ENCODE data around the gene PARD3.

DNA sequence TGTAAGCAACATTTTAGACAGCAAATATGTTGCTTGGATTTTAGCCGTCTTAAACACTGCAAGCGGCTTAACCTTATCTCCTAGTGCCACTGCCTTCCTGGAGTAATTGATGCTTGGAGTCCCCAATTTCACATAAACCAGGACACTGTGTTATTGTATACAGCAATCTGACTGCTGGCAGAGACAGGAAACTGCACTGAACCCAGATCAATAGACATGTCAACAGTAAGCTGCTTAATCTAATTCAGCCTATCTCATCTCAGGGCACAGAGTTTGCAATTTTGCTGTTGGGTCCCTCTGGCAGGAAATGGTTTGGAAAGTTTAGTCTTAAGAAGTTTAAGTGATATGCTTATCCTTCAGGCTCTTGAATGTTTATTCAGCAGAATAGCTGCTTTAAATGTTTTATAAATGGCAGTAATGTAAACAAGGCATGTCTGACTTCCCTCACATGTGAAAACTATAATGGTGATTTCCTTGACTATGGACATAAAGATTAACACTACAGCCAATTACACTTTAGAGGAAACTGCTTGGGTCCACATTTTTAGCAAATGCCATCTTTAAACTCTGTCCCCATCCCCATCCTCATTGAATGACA, 598.6 kb downstream of the PARD3 start:
- TF ChIP-seq, protein P1, sequence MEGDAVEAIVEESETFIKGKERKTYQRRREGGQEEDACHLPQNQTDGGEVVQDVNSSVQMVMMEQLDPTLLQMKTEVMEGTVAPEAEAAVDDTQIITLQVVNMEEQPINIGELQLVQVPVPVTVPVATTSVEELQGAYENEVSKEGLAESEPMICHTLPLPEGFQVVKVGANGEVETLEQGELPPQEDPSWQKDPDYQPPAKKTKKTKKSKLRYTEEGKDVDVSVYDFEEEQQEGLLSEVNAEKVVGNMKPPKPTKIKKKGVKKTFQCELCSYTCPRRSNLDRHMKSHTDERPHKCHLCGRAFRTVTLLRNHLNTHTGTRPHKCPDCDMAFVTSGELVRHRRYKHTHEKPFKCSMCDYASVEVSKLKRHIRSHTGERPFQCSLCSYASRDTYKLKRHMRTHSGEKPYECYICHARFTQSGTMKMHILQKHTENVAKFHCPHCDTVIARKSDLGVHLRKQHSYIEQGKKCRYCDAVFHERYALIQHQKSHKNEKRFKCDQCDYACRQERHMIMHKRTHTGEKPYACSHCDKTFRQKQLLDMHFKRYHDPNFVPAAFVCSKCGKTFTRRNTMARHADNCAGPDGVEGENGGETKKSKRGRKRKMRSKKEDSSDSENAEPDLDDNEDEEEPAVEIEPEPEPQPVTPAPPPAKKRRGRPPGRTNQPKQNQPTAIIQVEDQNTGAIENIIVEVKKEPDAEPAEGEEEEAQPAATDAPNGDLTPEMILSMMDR (IDR thresholded peaks at IDR 0.05; ENCODE audit: borderline replicate concordance, extremely low read depth, low read length, poor library complexity, severe bottlenecking): no peak
- no peak for TF ChIP-seq EZH2 (IDR thresholded peaks at IDR 0.05; ENCODE audit: borderline replicate concordance, low read depth, low read length, severe bottlenecking)
